Left forelimb (tissue), 1 donor: ENCODE data around the gene MT1B.
"Not testable (repeated sequence)": the region's sequence is repeated elsewhere in the genome, so short reads cannot be mapped to it uniquely, and the experiment has no call there.

Source experiments
- DNase-seq: peaks from one replicate; pipeline ENCODE4 v3.0.0-alpha.2; 2018; ENCODE audit warnings: low spot score

Gene MT1B

GRCh38 chr16:56667581-56668571, 16.2 kb downstream of the MT1B start, which contains the start of gene MT1G:
Gene MT1G, minus strand, starts transcription at chr16:56668065. Its CDS starts 72 bp downstream, at chr16:56667993.
- DNase-seq, result no peak

GRCh38 chr16:56669005-56669839, 17.5 kb downstream of the MT1B start, which contains the start of gene MT1H:
Gene MT1H, plus strand, starts transcription at chr16:56669814. Its CDS starts 71 bp downstream, at chr16:56669885.
- DNase-seq, result no peak

- DNase-seq, result no peak
These were observed 18.3 kb downstream of the MT1B start for GRCh38 chr16:56669840-56670619.

- DNase-seq, result no peak
These were observed 18.9 kb downstream of the MT1B start for GRCh38 chr16:56670620-56670934.

- DNase-seq, result not testable (repeated sequence)
These were observed 20.0 kb downstream of the MT1B start for GRCh38 chr16:56671691-56672090.

GRCh38 chr16:56672171-56672570, 20.5 kb downstream of the MT1B start:
- DNase-seq, result not testable (repeated sequence)

GRCh38 chr16:56672761-56673536, 21.3 kb downstream of the MT1B start:
- no peak for DNase-seq

GRCh38 chr16:56673921-56674320, 22.2 kb downstream of the MT1B start:
- DNase-seq, result no peak

GRCh38 chr16:56674570-56674969, 22.9 kb downstream of the MT1B start:
- DNase-seq, result not testable (repeated sequence)

- no peak for DNase-seq
These were observed 24.1 kb downstream of the MT1B start for GRCh38 chr16:56675685-56676210.

GRCh38 chr16:56677474-56677873, 25.8 kb downstream of the MT1B start:
- DNase-seq, result no peak

- no peak for DNase-seq
These were observed 27.5 kb downstream of the MT1B start for GRCh38 chr16:56679078-56679730.

- no peak for DNase-seq
These were observed 28.1 kb downstream of the MT1B start for GRCh38 chr16:56679818-56680217.

- DNase-seq, result peak; percentile 91
These were observed 30.4 kb downstream of the MT1B start, which contains the start of gene MT1X for GRCh38 chr16:56681939-56682702. Gene MT1X, plus strand, starts transcription at chr16:56682470. Its CDS starts 71 bp downstream, at chr16:56682541.

GRCh38 chr16:56682703-56683397, 31.2 kb downstream of the MT1B start:
- no peak for DNase-seq

- DNase-seq, result no peak
These were observed 31.9 kb downstream of the MT1B start for GRCh38 chr16:56683424-56684172.

GRCh38 chr16:56684256-56684925, 32.7 kb downstream of the MT1B start:
- no peak for DNase-seq
